SK-N-SH (cell line): ENCODE results near the gene CYYR1. TPM values are rescaled to one million over a fixed set of nuclear protein-coding genes. Genes with fewer than 3 reads are reported as not detected.

Experiments used
- CTCF ChIA-PET: fragments of 300-600, 350-600 bp; formaldehyde crosslinking; extraction: SDS; loops from one replicate; lab custom pipeline; 2021; lab: Yijun Ruan, JAX
- POLR2A ChIA-PET: fragments of 350-600 bp; sonication (Branson Sonifier 250); formaldehyde crosslinking; extraction: SDS; loops from one replicate; lab custom pipeline; 2020; ENCODE audit warnings: antibody characterized with exemption, inconsistent platforms; lab: Yijun Ruan, JAX
- DNase-seq: peaks from one replicate; pipeline ENCODE4 v3.0.0; 2012
- H2AFZ ChIP-seq: fragments of 200-600 bp; sonication (generic); 2 replicates; pipeline ENCODE4 v1.8.1; 2016; ENCODE audit warnings: antibody characterized with exemption, mild to moderate bottlenecking, low read depth
- H3F3A ChIP-seq: fragments of 200-600 bp; sonication (generic); replicated peaks from 2 replicates; pipeline ENCODE3; 2016; ENCODE audit warnings: antibody characterized with exemption, mild to moderate bottlenecking; ENCODE audit not compliant: insufficient read depth
- H3K27ac ChIP-seq, 2 experiments: fragments of 200-500 bp in 1 of 2; fragments of 200-600 bp in 1 of 2; sonication (Bioruptor generic) in 1 of 2; sonication (generic), shearing (Covaris generic) in 1 of 2; 2 replicates each; pipeline versions ENCODE4 v1.5.1 to v1.6.1; 2014 to 2016; ENCODE audit warnings: low read depth in 2 of 2, inconsistent platforms in 1 of 2, low read length in 1 of 2, mild to moderate bottlenecking in 1 of 2, mixed read lengths in 1 of 2
- H3K27me3 ChIP-seq: fragments of 200-600 bp; sonication (generic), shearing (Covaris generic); 2 replicates; pipeline ENCODE4 v1.6.1; 2016; ENCODE audit warnings: mixed run types; ENCODE audit not compliant: insufficient read depth
- H3K36me3 ChIP-seq, 2 experiments: fragments of 200-500 bp in 1 of 2; fragments of 200-600 bp in 1 of 2; sonication (Bioruptor generic) in 1 of 2; sonication (generic) in 1 of 2; replicated peaks in 1 of 2; 2 replicates each; pipeline versions ENCODE3 to v1.5.1; 2014 to 2016; ENCODE audit warnings: low read length in 1 of 2, mild to moderate bottlenecking in 1 of 2; ENCODE audit not compliant: insufficient read depth in 2 of 2, control insufficient read depth in 1 of 2
- H3K4me1 ChIP-seq, 2 experiments: fragments of 200-500 bp in 1 of 2; fragments of 200-600 bp in 1 of 2; sonication (Bioruptor generic) in 1 of 2; sonication (generic), shearing (Covaris generic) in 1 of 2; 2 replicates each; pipeline versions ENCODE4 v1.5.1 to v1.6.1; 2014 to 2016; ENCODE audit warnings: low read depth in 1 of 2, low read length in 1 of 2, mixed run types in 1 of 2; ENCODE audit not compliant: insufficient read depth in 2 of 2, control insufficient read depth in 1 of 2
- H3K4me2 ChIP-seq: fragments of 200-600 bp; sonication (generic), shearing (Covaris generic); 2 replicates; pipeline ENCODE4 v1.6.1; 2017; ENCODE audit warnings: mixed run types
- H3K4me3 ChIP-seq, 2 experiments: fragments of 200-500 bp in 1 of 2; fragments of 200-600 bp in 1 of 2; sonication (Bioruptor generic) in 1 of 2; sonication (generic), shearing (Covaris generic) in 1 of 2; 2 replicates each; pipeline versions ENCODE4 v1.5.1 to v1.8.1; 2014 to 2016; ENCODE audit warnings: low read depth in 2 of 2, inconsistent platforms in 1 of 2, low read length in 1 of 2, mild to moderate bottlenecking in 1 of 2, mixed read lengths in 1 of 2, moderate library complexity in 1 of 2
- H3K79me2 ChIP-seq: fragments of 200-600 bp; sonication (generic); 2 replicates; pipeline ENCODE4 v1.8.1; 2017; ENCODE audit warnings: mild to moderate bottlenecking; ENCODE audit not compliant: insufficient read depth
- H3K9ac ChIP-seq: fragments of 200-600 bp; sonication (generic); 2 replicates; pipeline ENCODE4 v1.6.1; 2017; ENCODE audit warnings: mixed run types
- H3K9me2 ChIP-seq: fragments of 200-600 bp; sonication (generic); 2 replicates; pipeline ENCODE4 v1.6.1; 2017; ENCODE audit warnings: mixed run types
- H3K9me3 ChIP-seq: fragments of 200-600 bp; sonication (generic); 2 replicates; pipeline ENCODE4 v1.6.1; 2017; ENCODE audit warnings: mixed run types, mild to moderate bottlenecking, moderate library complexity
- H4K20me1 ChIP-seq: fragments of 200-600 bp; sonication (generic); 2 replicates; pipeline ENCODE4 v1.6.1; 2017; ENCODE audit warnings: mild to moderate bottlenecking, mixed run types; ENCODE audit not compliant: insufficient read depth
- CHD2 ChIP-seq: fragments of 150-350 bp; IDR thresholded peaks from 2 replicates; pipeline ENCODE4 v1.6.1; 2018; ENCODE audit warnings: low read length; ENCODE audit not compliant: partially characterized antibody
- EP300 ChIP-seq, 2 experiments: IDR thresholded peaks; 2 replicates each; pipeline versions ENCODE4 v1.4.0 to v1.6.1; 2012; ENCODE audit warnings: borderline replicate concordance in 1 of 2, low read depth in 1 of 2, low read length in 1 of 2
- FOXM1 ChIP-seq: IDR thresholded peaks from 2 replicates; pipeline ENCODE4 v1.4.0; 2012; ENCODE audit warnings: low read depth, mild to moderate bottlenecking
- GATA2 ChIP-seq: sonication (generic); formaldehyde crosslinking; IDR thresholded peaks from 2 replicates; pipeline ENCODE4 v1.5.0; 2020; ENCODE audit warnings: mild to moderate bottlenecking, missing genetic modification reagents
- MEF2A ChIP-seq: IDR thresholded peaks from 2 replicates; pipeline ENCODE4 v1.4.0; 2012; ENCODE audit warnings: low read depth, borderline replicate concordance
- NFIC ChIP-seq: IDR thresholded peaks from 2 replicates; pipeline ENCODE4 v1.4.0; 2012; ENCODE audit warnings: borderline replicate concordance
- NRF1 ChIP-seq: IDR thresholded peaks from 2 replicates; pipeline ENCODE4 v1.6.1; 2012; ENCODE audit warnings: low read depth, mild to moderate bottlenecking, low read length
- RAD21 ChIP-seq: IDR thresholded peaks from 2 replicates; pipeline ENCODE4 v1.6.1; 2012; ENCODE audit warnings: mild to moderate bottlenecking, low read length
- RXRA ChIP-seq: IDR thresholded peaks from 2 replicates; pipeline ENCODE4 v1.4.0; 2012; ENCODE audit warnings: low read depth, mild to moderate bottlenecking, borderline replicate concordance
- WGBS: methylation state at CpG from one replicate; pipeline ENCODE4 v1.1.6; 2017; ENCODE audit warnings: low lambda C conversion rate; 5-methylcytosine and 5-hydroxymethylcytosine counted together
- polyA plus RNA-seq, 3 experiments: library from polyadenylated mRNA; depleted of rRNA; stranded (reverse); fragments of >200 nt; gene quantifications; 2 replicates each; pipeline ENCODE4 v1.2.3, GENCODE V29; 2012
- TF ChIP-seq, protein P1 (sequence below): IDR thresholded peaks from 2 replicates; pipeline ENCODE4 v1.4.0; 2012; ENCODE audit warnings: low read depth
- TF ChIP-seq, protein P2 (sequence below): fragments of 150-350 bp; IDR thresholded peaks from 2 replicates; pipeline ENCODE4 v1.6.1; 2016; ENCODE audit warnings: mild to moderate bottlenecking, low read depth, low read length
- TF ChIP-seq, protein P3 (sequence below): fragments of 150-350 bp; IDR thresholded peaks from 2 replicates; pipeline ENCODE4 v1.6.1; 2017; ENCODE audit warnings: antibody characterized with exemption, low read length, low read depth, borderline replicate concordance
- TF ChIP-seq, protein P4 (sequence below): IDR thresholded peaks from 2 replicates; pipeline ENCODE4; 2012

The CYYR1 gene
- polyA plus RNA-seq, 1 of the 3 experiments (the other 2 are of a cell fraction): not detected

DNA sequence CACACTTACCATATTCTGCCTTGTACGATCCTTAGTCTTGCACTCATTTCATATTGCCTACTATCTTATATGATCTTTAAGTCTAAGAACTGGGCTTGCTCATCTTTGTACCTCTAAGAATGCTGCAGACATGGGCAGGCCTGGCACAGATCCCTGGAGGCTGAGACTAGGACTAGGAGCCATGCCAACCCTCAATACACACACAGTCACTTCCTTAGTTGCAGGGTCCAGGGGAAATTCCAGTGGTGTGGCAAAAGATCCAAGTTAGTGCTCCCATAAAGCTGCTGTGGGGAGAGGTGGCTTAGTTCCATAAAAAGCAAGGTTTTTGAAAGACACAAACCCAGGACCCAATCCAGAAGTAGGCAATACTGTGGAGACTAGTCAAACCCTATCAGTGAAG, 59.9 kb downstream of the CYYR1 start:
- 68% methylated on average over 1 of the region's 1 CpG for WGBS
- no peaks in the 10 kb centered on the region for H4K20me1 ChIP-seq

DNA sequence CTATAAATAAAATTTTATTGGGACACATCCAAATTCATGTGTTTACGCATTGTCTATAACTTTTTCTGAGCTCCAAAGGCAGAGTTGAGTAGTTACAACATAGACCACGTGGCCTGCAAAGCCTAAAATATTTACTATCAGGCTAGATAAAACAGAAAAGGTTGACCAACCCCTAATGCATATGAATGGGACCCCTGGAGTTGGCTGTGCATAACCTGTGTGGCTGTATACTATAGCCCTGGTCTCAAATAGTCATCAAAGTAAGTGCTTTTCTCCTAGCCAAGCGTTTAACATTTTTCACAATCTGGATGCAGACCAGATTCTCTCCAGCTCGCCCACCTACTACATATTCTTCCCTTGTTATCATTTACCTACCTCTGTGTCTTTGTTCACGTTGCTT, 60.4 kb downstream of the CYYR1 start:
- H3K4me3 ChIP-seq: no peak overlapping the region
- DNase-seq: no peak
- no peak overlapping the region for H3K4me2 ChIP-seq
- WGBS: 28% methylated on average over 5 of the region's 5 CpGs
- no peaks in the 10 kb centered on the region; a peak in 1 of 4 replicates for H3K4me1 ChIP-seq
- H3K27ac ChIP-seq: no peak overlapping the region
- no peaks in the 10 kb centered on the region for H3F3A ChIP-seq
- H3K27me3 ChIP-seq: no peaks in the 10 kb centered on the region
- H3K79me2 ChIP-seq: no peaks in the 10 kb centered on the region
- TF ChIP-seq NRF1 (no peak), FOXM1 (no peak), MEF2A (no peak), NFIC (no peak), CHD2 (no peak), GATA2 (CRISPR knock-in tag) (no peak)
- TF ChIP-seq, protein P1, sequence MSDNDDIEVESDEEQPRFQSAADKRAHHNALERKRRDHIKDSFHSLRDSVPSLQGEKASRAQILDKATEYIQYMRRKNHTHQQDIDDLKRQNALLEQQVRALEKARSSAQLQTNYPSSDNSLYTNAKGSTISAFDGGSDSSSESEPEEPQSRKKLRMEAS: no peak
- TF ChIP-seq, protein P2, sequence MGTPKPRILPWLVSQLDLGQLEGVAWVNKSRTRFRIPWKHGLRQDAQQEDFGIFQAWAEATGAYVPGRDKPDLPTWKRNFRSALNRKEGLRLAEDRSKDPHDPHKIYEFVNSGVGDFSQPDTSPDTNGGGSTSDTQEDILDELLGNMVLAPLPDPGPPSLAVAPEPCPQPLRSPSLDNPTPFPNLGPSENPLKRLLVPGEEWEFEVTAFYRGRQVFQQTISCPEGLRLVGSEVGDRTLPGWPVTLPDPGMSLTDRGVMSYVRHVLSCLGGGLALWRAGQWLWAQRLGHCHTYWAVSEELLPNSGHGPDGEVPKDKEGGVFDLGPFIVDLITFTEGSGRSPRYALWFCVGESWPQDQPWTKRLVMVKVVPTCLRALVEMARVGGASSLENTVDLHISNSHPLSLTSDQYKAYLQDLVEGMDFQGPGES: no peak
- H2AFZ ChIP-seq: no peak overlapping the region
- H3K9me2 ChIP-seq: no peaks in the 10 kb centered on the region
- H3K9ac ChIP-seq: no peak overlapping the region
- no peaks in the 10 kb centered on the region for H3K9me3 ChIP-seq
- ChIA-PET POLR2A (no interaction called here), CTCF (no interaction called here)
- no peaks in the 10 kb centered on the region for H3K36me3 ChIP-seq
- no peaks in the 10 kb centered on the region for H4K20me1 ChIP-seq

More for the DNA sequence above, 59.9 kb downstream of the CYYR1 start:
- Histone ChIP-seq H3K9ac (no peak overlapping the region), H2AFZ (no peak overlapping the region), H3F3A (no peaks in the 10 kb centered on the region), H3K4me2 (no peak overlapping the region), H3K9me3 (no peaks in the 10 kb centered on the region), H3K4me3 (no peak overlapping the region), H3K9me2 (no peaks in the 10 kb centered on the region), H3K4me1 (no peaks in the 10 kb centered on the region), H3K27ac (no peak overlapping the region), H3K36me3 (no peaks in the 10 kb centered on the region), H3K79me2 (no peaks in the 10 kb centered on the region), H3K27me3 (no peaks in the 10 kb centered on the region)
- POLR2A ChIA-PET: no interaction called here
- CTCF ChIA-PET: no interaction called here
- TF ChIP-seq FOXM1 (no peak), NRF1 (no peak), EP300 (IDR thresholded peaks at IDR 0.05; ENCODE audit: borderline replicate concordance in 1 of 2, low read depth in 1 of 2, low read length in 1 of 2) (no peak), RAD21 (no peak), RXRA (no peak), MEF2A (no peak)
- TF ChIP-seq, protein P3, sequence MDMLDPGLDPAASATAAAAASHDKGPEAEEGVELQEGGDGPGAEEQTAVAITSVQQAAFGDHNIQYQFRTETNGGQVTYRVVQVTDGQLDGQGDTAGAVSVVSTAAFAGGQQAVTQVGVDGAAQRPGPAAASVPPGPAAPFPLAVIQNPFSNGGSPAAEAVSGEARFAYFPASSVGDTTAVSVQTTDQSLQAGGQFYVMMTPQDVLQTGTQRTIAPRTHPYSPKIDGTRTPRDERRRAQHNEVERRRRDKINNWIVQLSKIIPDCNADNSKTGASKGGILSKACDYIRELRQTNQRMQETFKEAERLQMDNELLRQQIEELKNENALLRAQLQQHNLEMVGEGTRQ: no peak
- TF ChIP-seq, protein P4, sequence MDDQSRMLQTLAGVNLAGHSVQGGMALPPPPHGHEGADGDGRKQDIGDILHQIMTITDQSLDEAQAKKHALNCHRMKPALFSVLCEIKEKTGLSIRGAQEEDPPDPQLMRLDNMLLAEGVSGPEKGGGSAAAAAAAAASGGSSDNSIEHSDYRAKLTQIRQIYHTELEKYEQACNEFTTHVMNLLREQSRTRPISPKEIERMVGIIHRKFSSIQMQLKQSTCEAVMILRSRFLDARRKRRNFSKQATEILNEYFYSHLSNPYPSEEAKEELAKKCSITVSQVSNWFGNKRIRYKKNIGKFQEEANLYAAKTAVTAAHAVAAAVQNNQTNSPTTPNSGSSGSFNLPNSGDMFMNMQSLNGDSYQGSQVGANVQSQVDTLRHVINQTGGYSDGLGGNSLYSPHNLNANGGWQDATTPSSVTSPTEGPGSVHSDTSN: no peak
- DNase-seq: no peak
